Amniotic stem cell (primary cell): ENCODE data around the gene MYCBP2.
"Not testable (repeated sequence)": the region's sequence is repeated elsewhere in the genome, so short reads cannot be mapped to it uniquely, and the experiment has no call there.

Experiments
- DNase-seq: peaks from one replicate; lab custom pipeline; 2025; lab: John Stamatoyannopoulos, UW

The MYCBP2 gene

DNA sequence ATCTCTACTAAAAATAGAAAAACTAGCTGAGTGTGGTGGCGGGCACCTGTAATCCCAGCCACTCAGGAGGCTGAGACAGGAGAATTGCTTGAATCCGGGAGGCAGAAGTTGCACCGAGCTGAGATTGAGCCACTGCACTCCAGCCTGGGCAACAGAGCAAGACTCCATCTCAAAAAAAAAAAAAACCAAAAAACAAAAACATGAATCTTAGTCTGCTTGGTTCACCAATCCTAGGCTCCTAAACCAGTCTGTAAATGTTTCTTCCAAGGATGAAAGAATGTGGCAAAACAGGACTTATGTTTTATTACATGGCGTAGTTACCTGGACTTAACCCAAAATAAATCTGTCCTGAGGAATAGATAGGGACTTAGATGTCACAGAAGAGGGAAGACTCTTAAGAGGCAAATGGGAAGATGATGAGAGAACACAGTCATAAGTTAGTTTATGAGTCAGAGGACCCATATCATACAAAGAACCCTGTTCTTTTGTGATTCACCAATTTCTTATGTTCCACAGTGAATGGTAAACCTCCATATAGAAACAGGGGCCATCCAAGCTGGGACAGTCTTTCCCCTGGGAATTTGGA is 293.1 kb downstream of the MYCBP2 start:
- DNase-seq, result no peak

DNA sequence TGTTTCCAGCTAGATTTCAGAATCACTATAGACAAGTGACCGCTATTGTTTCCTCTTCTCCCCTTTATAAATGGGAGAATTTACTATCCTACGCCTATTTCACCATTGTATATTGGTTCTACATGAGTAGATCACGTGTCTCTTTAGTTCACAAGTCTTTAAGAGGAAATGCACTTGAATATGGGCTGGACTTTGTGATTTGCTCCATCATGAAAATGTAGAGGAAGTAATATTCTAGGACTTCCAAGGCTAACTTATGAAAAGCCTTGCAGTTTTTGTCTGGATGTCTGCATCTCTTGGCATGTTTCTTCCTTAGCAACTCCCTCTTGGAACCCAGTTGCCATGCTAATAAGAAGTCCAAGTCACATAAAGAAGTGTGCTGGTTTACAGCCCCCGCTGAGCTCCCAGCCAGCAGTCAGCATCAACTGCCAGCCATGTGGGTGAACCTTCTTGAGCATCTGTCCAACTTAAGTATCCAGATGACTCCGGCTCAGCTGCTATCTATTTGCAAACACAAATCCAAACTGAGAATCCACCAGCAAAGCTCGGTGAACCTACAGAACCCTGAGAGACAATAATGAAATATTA is 295.1 kb downstream of the MYCBP2 start:
- DNase-seq, result no peak

DNA sequence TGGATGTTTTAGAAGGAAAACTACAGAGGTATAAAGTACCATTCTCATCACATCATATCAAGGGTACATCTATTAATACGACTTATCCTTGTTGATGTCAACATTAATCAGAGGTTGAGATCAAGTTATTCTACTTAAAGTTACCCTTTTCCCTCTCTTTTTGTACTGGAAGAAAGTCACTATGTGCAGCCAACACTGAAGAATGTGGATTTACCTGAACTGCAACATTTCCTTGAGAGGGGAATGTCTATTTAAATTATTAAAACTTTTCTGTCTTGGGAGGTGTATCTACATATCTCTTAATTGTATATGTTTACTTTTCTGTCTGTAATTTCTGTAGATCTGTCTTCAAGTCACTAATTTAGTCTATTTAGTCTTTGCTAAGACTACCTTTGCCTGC is 297.5 kb downstream of the MYCBP2 start:
- no peak for DNase-seq

DNA sequence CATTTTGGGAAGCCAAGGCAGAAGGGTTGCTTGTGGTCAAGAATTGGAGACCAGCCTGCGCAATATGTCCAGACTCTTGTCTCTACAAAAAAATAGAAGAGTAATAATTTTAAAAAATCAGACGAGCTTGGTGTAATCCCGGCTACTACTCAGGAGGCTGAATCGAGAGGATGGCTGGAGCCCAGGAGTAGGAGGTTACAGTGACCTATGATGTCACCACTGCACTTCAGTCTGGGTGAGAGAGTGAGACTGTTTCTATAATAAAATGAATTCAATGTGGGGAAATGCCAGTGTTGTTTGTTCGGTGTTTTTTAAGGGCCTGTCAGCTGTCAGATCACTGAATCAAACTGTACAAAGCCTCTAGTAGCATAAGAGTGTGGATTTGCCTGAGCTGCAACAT is 298.7 kb downstream of the MYCBP2 start:
- DNase-seq, result no peak

DNA sequence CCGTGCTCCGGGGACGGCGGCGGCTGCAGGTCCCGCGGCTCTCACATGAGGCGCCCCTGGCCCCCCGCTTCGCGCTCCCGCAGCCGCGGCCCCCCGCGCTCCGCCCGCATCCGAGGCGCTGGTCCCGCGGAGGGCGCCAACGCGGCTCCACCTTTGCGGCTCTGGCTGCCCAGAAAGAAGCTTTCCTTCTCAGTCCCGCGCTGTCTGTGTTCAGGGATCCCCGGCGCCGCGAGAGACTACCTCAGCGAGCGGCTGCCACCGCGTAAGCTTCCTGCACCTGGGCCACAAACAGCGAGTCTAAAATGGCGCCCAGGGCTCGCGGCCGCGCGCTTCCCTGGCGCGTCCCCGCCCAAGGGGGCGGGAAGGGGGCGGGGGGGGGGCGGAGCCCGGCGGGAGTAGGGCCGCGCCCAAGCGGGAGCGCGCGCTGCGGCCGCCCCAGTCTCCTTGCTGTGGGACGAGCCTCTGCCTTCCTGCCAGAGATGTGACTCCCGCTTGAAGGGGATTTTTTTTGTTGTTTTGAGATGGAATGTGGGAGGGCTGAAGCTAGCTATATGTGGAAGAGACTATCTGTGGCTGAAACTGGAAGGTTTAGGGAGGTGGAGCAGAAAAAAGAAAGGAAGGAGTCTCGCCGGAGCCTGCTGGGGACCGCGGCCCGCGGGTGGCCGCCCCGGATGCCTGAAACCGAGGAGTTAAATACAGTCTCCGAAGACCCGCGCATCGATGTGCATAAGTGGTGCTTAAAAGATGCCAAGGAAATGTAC is 299.9 kb downstream of the MYCBP2 start, which contains the start of gene FBXL3:
Gene FBXL3 (minus strand): TSS at position 299 of the 761 bp plus-strand sequence. CDS start 5,299 bp downstream, outside the sequence.
- DNase-seq, result peak; percentile 65

DNA sequence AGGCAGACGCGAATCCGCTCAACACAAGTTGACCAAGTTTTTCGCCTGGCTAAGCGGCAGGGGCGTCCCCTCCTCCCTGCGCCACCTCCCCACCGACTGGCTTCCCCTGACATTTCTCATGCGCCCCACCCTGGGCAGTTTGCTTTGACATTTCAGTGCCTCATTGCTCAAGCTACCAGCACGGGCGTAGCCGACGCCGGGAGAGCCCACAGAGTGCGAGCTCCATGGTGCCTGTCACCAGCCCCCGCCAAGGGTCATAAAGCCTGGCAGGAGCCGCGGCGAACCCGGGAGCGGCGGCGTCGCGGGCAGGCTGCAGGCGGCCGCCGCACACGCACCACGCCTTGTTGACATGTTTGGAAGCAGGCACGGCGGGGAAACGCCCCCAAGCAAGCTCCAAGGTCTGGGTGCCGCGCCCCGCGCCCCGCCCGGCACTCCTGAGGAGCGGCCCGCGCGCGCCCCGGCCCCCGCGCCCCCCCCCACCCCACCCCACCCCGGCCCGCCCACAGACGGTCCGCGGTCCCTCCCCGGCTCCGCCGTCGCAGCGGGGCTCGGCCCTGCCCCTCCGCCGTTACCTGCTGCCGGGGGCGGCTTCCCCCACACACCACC is 300.5 kb downstream of the MYCBP2 start:
- DNase-seq, result no peak

DNA sequence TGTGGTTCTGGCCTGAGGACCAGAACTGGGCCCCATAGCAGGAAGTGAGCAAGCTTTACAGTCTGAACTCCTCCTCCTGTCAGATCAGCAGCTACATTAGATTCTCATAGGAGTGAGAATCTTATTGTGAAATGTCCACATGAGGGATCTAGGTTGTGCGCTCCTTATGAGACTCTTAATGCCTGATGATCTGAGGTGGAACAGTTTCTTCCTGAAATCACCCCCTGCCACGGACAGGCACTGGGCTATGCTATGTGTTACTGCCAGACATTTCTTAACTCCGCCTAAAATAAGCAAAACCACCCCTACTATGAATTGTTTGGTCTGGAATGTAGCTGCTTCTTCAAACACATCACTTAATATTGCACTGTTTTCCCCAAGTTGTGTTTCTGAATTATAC is 304.6 kb downstream of the MYCBP2 start:
- DNase-seq, result no peak

DNA sequence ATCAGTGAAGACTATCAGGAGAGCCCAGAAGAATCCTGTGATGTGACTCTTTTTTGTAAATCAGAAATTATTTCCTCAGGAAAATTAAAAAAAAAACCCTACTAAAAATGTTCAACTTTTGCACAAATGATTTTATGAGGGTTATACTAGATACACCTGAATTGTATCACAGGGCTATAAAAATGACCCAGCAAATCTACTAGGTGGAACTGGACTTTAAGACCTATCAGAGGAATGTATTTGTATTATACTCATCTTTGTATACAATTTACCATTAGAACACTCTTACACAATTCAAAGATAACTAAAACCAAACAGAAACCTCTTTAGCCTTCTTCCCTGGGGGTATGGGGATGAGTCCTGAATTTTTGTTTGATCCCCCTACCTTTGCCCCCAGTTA is 307.1 kb downstream of the MYCBP2 start:
- no peak for DNase-seq

DNA sequence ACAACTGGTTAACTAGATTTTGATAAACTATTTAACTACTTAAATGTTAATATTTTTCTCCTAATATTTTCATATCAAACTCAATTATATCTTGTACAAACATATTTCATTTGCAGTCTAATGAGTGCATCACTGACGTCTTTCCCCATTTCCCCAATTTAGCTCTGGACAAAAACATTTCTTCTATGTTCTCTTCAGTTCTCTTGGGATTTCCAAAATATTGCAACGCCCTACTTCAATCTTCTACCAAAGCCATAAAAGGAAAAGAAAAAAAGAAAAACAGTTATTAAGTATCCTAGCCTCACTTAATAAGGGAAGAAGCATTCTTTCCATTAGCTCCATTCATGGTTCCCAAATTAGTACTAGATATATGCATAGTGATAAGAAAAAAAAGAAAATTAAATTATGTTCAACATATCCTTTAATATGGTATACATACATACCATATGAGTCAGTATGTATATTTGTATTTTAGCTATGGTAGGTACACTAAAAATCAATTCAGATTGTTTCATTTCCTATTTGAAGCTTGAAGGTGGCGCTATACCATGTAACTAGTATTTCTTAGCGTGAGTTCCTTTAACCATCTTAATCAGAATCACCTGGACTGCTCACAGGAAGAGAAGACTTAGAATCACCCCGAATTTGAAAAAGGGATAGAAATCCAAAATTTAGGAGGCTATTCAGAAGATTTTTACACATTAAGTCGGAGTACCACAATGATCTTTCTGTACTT is 309.8 kb downstream of the MYCBP2 start:
- DNase-seq, result no peak

DNA sequence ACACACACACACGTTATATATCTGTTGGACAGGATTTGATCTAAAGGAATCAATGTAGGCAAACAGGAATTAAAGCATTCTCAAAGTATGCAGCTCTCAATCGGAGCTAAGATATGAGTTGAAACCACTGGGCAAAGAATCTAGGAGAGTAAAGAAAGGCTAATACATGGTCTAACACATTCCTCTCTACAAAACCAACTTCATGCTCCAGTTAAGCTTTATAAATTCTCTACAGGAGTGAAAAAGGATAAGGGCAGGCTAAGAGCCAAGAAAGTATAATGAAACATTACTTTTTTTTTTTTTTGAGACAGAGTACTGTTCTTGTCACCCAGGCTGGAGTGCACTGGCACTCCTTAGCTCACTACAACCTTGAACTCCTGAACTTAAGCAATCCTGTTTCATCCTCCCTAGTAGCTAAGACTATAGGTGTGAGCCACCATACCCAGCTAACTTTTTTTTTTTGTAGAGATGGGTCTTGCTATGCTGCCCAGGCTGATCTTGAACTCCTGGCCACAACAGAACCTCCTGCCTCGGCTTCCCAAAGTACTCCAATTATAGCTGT is 310.6 kb downstream of the MYCBP2 start:
- DNase-seq, result no peak

DNA sequence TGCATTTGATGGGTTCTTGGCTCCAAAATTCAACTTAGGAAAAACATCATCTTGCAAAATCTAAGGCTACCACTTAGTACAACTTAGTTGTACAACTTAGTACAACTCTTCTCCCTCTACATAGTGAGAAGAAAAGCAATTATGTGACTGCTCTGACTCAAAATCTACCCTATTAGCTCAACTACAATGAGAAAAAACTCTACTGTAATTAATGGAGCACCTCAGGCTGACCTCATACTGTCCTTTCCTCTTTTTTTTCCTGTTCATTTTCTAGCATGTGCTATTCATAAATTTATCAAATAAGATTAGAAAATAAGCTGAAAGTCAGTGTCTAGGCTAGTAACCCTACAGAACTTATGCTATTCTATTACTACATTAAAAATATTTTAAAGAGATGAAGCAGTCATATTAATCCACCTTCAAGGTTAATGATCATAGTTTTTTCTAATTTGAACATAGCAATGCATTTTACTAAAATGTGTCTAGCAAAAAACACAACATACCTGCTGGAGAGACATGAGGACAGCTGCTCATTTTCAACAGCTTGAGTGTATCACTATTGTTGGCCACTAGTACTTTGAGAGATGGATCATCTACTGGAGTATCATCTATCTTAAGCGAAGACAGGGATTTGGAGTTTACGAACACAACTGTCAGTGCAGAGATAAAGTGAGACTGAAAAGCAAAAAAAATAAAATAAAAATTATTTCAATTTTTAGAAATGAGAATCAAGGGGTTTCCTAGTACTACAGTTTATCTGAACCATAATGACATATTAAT is 311.8 kb downstream of the MYCBP2 start:
- no peak for DNase-seq

DNA sequence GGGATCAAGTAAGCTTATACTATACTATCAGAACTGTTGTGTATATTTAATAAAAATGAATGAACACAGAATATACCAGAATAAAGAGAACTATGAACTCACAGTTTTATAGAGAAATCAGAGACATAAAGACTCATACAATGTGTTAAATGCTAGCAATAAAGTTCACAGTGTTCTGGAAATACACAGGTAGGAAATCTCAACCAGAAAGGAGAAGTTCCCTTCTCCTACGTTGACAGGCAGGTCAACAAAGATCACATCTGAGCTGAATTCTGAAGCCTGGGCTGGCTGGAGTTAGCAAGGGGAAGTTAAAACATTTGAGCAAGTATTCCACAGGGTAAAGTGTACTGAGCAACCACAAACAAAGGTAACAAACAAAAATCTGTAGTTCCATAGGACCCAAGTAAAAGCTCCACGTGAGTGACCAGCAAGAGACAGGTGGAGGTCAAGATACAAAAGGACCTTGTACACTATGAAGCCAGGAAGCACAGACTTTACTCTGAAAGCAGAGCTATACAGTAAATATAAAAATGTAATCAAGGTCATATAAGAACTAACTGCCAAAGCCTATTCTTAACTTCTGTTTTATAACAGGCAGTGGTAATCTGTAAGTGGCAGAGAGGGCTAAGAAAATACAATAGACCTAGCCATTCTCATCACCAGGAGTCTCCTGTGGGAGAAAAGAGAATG is 312.9 kb downstream of the MYCBP2 start:
- no peak for DNase-seq

DNA sequence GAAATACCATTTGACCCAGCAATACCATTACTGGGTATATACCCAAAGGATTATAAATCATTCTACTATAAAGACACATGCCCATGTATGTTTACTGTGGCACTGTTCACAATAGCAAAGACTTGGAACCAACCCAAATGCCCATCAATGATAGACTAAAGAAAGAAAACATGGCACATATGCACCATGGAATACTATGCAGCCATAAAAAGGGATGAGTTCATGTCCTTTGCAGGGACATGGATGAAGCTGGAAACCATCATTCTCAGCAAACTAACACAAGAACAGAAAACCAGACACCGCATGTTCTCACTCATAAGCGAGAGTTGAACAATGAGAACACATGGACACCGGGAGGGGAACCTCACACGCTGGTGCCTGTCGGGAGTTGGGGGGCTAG is 317.2 kb downstream of the MYCBP2 start:
- DNase-seq, result not testable (repeated sequence)

DNA sequence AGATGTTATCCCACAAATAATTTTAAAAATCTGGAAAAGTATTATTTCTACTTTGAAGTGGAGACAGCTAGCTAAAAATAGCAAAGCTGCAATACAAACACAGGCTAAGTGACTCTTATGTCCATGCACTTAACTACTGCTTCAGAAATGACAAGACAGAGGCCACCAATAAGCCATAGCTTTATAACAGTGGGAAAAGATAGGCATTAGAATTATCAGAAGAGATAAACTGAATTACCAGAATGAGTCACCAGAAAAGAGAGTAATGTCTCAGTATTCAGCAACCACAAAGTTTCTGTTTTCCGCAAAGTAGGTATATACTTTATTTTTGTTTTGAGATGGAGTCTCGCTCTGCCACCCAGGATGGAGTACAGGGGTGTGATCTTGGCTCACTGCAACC is 317.9 kb downstream of the MYCBP2 start:
- DNase-seq, result no peak

DNA sequence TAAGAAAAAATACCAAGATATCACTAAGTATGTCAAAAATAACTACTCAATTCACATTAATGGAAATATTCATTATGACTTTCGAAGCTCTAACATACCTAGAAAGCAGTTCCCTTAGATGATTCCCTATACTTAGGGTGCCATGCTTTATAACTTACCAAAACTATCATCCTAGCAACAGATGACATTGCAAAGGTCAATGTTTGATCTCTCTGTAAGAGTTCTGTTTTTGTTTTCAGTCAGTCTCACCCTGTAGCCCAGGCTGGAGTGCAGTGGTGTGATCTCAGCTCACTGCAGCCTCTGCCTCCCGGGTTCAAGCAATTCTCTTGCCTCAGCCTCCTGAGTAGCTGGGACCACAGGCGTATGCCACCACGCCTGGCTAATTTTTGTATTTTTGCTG is 318.6 kb downstream of the MYCBP2 start:
- DNase-seq, result not testable (repeated sequence)

DNA sequence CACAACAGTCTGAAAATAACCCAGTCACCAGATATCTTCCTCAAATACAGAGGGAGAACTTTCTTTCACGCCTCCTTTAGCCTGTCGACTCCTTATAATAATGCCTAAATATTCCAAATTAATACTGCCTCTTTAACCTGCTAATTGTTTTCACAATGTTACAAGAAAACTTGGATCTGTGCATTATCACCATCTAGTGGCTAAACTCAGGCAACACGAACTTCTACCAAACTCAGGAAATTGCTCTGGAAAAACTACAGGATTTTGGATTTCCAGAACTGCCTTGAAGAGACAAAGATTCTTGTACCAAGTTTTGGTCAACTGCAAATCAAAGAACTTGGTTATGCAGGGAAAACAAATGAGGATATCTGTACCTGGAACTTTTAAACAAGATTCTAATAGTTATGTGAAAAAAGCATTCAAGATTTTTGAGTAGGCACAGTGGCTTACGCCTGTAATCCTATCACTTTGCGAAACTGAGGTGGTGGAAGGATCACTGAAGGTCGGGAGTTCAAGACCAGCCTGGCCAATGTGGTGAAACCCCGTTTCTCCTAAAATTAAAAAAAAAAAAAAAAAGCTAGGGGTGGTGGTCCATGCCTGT is 324.2 kb downstream of the MYCBP2 start:
- DNase-seq, result peak; percentile 6

DNA sequence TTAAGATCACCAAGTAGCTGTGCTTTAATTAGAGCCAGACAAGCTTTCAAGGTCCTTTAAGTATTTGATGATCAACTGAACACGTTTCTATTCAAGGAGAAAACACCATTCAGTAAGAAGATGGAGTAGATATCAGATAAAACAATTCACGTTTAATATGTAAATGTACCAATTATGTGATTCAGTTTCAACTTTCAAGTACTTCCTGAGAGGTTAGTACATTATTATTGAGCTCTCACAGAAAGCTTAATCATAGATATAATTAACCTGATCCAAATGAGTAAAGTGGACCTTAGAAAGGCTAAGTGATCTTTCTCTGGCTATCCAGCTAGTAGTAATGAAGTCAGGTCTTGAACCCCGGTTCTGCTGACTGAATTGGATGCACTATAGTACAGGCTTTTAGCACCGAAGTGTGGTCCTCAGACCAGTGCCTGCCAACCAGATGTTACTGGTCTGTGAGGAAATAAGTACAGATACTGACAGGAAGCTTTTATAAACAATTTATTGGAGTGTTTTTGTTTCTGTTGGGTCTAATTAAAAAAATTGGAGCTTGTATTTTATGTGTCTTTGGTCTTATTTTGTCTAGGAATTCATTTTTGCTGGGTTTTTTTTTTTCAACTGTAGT is 324.8 kb downstream of the MYCBP2 start:
- DNase-seq, result no peak

DNA sequence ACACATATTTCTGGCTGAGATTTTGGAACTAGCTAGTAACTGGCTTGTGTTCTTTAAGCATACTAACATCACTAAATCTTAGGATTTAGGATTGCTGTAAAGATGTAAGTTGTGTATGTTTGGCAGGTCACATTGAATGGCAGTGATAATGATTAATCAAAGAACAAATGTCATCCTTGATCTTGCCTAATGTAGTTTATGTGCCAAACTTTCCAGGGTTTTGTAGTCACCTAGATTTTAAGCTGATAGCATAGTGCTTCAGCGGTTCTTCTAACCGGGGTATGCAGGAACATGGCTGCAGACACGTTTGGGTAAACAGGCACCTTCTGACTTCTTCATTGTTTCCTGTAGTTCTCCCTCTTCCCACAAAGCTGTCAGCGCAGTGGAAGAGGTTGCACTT is 325.4 kb downstream of the MYCBP2 start:
- no peak for DNase-seq

DNA sequence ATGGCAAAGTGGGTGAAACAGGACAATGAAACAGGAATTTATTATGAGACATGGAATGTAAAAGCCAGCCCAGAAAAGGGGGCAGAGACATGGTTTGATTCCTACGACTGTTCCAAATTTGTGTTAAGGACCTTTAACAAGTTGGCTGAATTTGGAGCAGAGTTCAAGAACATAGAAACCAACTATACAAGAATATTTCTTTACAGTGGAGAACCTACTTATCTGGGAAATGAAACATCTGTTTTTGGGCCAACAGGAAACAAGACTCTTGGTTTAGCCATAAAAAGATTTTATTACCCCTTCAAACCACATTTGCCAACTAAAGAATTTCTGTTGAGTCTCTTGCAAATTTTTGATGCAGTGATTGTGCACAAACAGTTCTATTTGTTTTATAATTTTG is 326.4 kb downstream of the MYCBP2 start:
- no peak for DNase-seq
